ENCODE results near the gene ZNF384.
A peak's percentile ranks its signal among the peaks of the same experiment; 100 is the strongest.

- no peak for TF ChIP-seq EZH2phosphoT487 (IDR thresholded peaks at IDR 0.05)
- TF ChIP-seq, protein P1, sequence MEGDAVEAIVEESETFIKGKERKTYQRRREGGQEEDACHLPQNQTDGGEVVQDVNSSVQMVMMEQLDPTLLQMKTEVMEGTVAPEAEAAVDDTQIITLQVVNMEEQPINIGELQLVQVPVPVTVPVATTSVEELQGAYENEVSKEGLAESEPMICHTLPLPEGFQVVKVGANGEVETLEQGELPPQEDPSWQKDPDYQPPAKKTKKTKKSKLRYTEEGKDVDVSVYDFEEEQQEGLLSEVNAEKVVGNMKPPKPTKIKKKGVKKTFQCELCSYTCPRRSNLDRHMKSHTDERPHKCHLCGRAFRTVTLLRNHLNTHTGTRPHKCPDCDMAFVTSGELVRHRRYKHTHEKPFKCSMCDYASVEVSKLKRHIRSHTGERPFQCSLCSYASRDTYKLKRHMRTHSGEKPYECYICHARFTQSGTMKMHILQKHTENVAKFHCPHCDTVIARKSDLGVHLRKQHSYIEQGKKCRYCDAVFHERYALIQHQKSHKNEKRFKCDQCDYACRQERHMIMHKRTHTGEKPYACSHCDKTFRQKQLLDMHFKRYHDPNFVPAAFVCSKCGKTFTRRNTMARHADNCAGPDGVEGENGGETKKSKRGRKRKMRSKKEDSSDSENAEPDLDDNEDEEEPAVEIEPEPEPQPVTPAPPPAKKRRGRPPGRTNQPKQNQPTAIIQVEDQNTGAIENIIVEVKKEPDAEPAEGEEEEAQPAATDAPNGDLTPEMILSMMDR (IDR thresholded peaks at IDR 0.05), result peak; percentile 51
These were observed 44.3 kb downstream of the ZNF384 start for GRCh38 chr12:6644903-6645302.
